Measurements from ENCODE around the gene GSS.

GSS gene

DNA sequence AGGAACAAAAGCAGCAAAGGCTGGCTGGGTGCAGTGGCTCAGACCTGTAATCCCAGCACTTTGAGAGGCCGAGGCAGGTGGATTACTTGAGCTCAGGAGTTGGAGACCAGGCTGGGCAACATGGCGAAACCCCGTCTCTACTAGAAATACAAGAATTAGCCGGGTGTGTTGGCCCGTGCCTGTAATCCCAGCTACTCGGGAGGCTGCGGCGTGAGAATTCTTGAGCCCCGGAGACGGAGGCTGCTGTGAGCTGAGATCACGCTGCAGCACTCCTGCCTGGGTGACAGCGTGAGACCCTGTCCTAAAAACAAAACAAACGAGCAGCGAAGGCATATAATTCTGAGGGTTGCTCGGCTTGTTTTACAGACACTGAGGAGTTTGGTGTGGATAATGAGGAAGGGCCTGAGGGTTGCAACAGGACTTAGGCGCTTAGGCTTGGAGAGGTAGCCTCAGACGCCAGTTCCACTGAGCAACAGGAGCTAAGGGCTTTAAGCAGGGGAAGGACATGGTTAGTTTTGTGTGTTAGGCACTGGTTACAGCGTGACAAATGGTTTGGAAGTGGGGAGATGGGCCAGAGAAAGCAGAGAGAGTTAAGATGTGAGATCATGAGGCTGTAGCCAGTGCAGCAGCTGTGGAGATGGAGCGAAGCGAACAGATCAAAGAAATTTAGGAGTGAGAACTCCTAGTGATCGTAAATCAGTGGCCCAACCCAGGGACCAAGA, 1.3 kb upstream of the GSS start:
- Histone ChIP-seq H3K27me3 (replicated peaks; ENCODE audit: control insufficient read depth, insufficient read depth, low read length, poor library complexity, severe bottlenecking) (no peaks in the 10 kb centered on the region), H3K4me3 (ENCODE audit: insufficient read depth, low read depth, low read length, poor library complexity, severe bottlenecking) (no peak overlapping the region), H3K36me3 (ENCODE audit: control insufficient read depth, insufficient read depth, low read length) (no peaks in the 10 kb centered on the region), H3K9me3 (ENCODE audit: control insufficient read depth, low read length) (no peaks in the 10 kb centered on the region), H3K27ac (ENCODE audit: insufficient read depth, low read length, poor library complexity, severe bottlenecking) (no peak overlapping the region), H3K4me1 (ENCODE audit: control insufficient read depth, insufficient read depth, low read length, poor library complexity, severe bottlenecking) (peaks cover 9% of the 10 kb centered on the region)
- no peak for DNase-seq

DNA sequence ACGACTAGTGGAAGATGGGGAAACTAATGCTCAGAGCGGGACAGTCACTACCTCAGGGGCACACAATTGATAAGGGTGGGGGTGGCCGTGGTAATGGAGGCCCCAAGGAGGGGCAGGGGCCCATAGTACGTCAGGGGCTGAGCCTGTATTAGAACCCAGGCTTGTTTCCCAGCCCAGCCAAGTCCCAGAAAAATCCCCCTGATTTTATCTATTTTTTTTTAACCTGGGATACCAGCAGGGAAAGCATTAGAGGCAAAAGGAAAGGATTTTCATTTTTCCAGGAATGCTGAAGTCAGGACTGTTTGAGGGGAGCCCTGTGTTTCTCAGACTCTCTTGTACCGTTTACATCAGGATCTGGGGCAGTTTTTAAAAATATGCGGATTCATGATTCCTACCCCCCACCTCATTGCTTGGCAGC, 444 bp upstream of the GSS start:
- Histone ChIP-seq H3K4me1 (ENCODE audit: control insufficient read depth, insufficient read depth, low read length, poor library complexity, severe bottlenecking) (peaks cover 9% of the 10 kb centered on the region), H3K27me3 (replicated peaks; ENCODE audit: control insufficient read depth, insufficient read depth, low read length, poor library complexity, severe bottlenecking) (no peaks in the 10 kb centered on the region), H3K27ac (ENCODE audit: insufficient read depth, low read length, poor library complexity, severe bottlenecking) (peak overlapping the region; percentile 66), H3K9me3 (ENCODE audit: control insufficient read depth, low read length) (no peaks in the 10 kb centered on the region), H3K4me3 (ENCODE audit: insufficient read depth, low read depth, low read length, poor library complexity, severe bottlenecking) (peak overlapping the region; percentile 77), H3K36me3 (ENCODE audit: control insufficient read depth, insufficient read depth, low read length) (no peaks in the 10 kb centered on the region)
- DNase-seq = no peak

DNA sequence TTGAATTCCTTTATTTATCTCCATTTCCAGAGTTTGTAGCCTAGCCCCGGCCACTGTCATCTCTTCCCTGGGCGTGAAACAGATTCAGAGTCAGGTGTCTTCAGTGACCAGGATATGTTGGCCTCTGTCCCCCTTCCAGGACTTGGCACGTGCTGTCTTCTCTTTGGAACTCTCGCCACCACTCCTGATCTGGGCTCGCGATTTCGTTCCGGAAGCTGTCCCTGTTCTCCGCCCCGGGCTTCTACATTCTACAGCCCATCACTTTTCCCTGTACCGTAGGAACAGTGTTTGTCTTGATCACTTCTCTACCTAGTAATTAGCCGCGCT, 739 bp downstream of the GSS start:
- H3K4me1 ChIP-seq (ENCODE audit: control insufficient read depth, insufficient read depth, low read length, poor library complexity, severe bottlenecking) = peaks cover 9% of the 10 kb centered on the region
- peaks cover 4% of the 10 kb centered on the region for H3K36me3 ChIP-seq (ENCODE audit: control insufficient read depth, insufficient read depth, low read length)
- no peaks in the 10 kb centered on the region for H3K9me3 ChIP-seq (ENCODE audit: control insufficient read depth, low read length)
- peak overlapping the region; percentile 77 for H3K4me3 ChIP-seq (ENCODE audit: insufficient read depth, low read depth, low read length, poor library complexity, severe bottlenecking)
- peak overlapping the region; percentile 66 for H3K27ac ChIP-seq (ENCODE audit: insufficient read depth, low read length, poor library complexity, severe bottlenecking)
- no peaks in the 10 kb centered on the region for H3K27me3 ChIP-seq (replicated peaks; ENCODE audit: control insufficient read depth, insufficient read depth, low read length, poor library complexity, severe bottlenecking)
- no peak for DNase-seq

DNA sequence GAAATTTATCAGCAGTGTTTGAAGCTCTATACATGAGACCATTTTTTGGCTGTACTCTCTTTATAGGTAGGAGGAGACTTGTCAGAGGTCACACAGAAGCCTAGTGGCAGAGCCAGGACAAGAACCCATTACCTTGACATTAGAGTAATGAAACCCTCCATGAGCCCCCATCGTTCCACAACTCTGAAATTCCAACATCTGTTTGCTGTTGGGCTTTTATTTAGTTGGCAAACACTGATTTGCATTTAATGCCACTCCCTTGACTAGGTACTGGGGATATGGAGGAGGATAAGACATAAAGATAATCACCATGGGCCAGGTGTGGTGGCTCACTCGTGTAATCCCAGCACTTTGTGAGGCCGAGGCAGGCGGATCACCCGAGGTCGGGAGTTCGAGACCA, 1.6 kb downstream of the GSS start:
- Histone ChIP-seq H3K27me3 (replicated peaks; ENCODE audit: control insufficient read depth, insufficient read depth, low read length, poor library complexity, severe bottlenecking) (no peaks in the 10 kb centered on the region), H3K4me3 (ENCODE audit: insufficient read depth, low read depth, low read length, poor library complexity, severe bottlenecking) (no peak overlapping the region), H3K27ac (ENCODE audit: insufficient read depth, low read length, poor library complexity, severe bottlenecking) (no peak overlapping the region), H3K36me3 (ENCODE audit: control insufficient read depth, insufficient read depth, low read length) (peaks cover 5% of the 10 kb centered on the region), H3K4me1 (ENCODE audit: control insufficient read depth, insufficient read depth, low read length, poor library complexity, severe bottlenecking) (peaks cover 9% of the 10 kb centered on the region), H3K9me3 (ENCODE audit: control insufficient read depth, low read length) (no peaks in the 10 kb centered on the region)
- DNase-seq = no peak

DNA sequence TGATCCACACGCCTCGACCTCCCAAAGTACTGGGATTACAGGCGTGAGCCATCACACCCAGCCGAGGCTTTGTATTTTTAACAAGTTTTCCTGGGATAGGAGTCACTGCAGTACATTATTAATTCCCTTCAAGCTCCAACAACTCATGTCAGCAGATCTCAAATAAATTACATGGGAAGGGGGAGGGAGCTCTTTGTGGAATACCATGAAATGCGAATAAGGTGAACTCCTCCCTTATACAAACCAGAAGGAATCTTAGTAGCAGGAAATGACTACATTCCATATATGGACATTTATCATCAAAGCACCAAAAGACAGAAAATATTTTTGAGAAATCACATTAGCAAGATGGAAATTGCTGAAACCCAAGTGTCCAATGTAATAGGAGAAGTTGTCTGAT, 2.9 kb downstream of the GSS start:
- Histone ChIP-seq H3K4me1 (ENCODE audit: control insufficient read depth, insufficient read depth, low read length, poor library complexity, severe bottlenecking) (peaks cover 9% of the 10 kb centered on the region), H3K9me3 (ENCODE audit: control insufficient read depth, low read length) (no peaks in the 10 kb centered on the region), H3K4me3 (ENCODE audit: insufficient read depth, low read depth, low read length, poor library complexity, severe bottlenecking) (no peak overlapping the region), H3K36me3 (ENCODE audit: control insufficient read depth, insufficient read depth, low read length) (peaks cover 5% of the 10 kb centered on the region), H3K27ac (ENCODE audit: insufficient read depth, low read length, poor library complexity, severe bottlenecking) (no peak overlapping the region), H3K27me3 (replicated peaks; ENCODE audit: control insufficient read depth, insufficient read depth, low read length, poor library complexity, severe bottlenecking) (no peaks in the 10 kb centered on the region)
- DNase-seq = no peak

DNA sequence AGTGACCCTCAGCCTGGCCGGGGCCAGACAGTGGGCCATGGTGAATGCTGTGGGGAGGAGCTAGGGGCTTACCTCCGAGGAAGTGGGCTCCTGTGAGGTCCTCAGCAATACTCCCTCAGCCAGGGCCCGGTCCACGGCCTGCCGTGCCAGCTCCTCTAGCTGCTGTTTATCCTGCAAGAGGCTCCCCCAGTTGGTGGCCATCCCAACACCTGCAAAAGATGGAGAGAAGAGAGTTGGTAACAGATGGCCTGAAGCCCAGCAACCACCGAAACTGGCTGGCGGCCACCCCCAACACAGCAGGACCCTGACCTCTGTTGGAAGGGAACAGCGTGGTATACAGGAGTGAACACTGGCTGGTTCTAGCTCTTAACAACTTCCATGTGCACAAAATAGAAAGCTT, 4.0 kb downstream of the GSS start:
- no peak for DNase-seq
- Histone ChIP-seq H3K27ac (ENCODE audit: insufficient read depth, low read length, poor library complexity, severe bottlenecking) (no peak overlapping the region), H3K27me3 (replicated peaks; ENCODE audit: control insufficient read depth, insufficient read depth, low read length, poor library complexity, severe bottlenecking) (no peaks in the 10 kb centered on the region), H3K36me3 (ENCODE audit: control insufficient read depth, insufficient read depth, low read length) (peaks cover 7% of the 10 kb centered on the region), H3K4me3 (ENCODE audit: insufficient read depth, low read depth, low read length, poor library complexity, severe bottlenecking) (no peak overlapping the region), H3K4me1 (ENCODE audit: control insufficient read depth, insufficient read depth, low read length, poor library complexity, severe bottlenecking) (peaks cover 9% of the 10 kb centered on the region), H3K9me3 (ENCODE audit: control insufficient read depth, low read length) (no peaks in the 10 kb centered on the region)

DNA sequence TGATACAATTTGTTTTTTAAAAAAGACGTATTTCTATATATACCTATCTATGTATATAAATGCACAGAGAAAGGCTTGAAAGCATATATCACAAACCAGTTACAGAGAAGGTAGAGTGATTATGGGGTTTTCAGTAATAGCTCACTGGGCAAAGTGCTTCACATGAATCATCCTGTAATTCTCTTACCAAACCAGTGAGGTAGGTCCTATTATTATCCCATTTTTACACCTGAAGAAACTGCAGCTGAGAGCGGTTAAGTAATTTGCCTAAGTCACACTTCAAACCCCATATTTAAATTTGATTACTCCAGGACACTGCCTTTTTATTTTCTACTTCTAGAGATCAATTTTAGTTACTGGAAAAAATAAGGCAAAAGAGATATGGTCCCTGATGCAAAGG, 4.4 kb downstream of the GSS start:
- DNase-seq = no peak
- Histone ChIP-seq H3K4me1 (ENCODE audit: control insufficient read depth, insufficient read depth, low read length, poor library complexity, severe bottlenecking) (peaks cover 7% of the 10 kb centered on the region), H3K27ac (ENCODE audit: insufficient read depth, low read length, poor library complexity, severe bottlenecking) (no peak overlapping the region)

DNA sequence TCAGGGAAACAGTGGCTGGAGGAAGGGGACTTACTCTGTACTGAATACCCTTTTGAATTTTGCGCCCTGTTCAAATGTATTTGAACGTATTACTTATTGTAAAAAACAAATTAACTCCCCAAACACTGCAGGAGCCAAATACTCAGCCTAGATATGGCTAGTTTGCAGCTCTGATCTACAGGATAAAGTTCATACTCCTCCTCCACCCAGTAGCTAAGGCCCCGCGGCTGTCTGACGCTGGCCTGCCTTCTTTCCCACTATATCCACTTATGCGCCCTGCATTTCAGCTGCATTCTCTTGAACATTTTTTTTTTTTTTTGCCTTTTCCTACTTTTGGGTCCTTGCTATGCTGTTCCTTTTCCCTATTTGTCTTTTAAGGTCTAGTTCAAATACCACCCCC, 6.5 kb downstream of the GSS start:
- no peaks in the 10 kb centered on the region for H3K9me3 ChIP-seq (ENCODE audit: control insufficient read depth, low read length)
- H3K4me1 ChIP-seq (ENCODE audit: control insufficient read depth, insufficient read depth, low read length, poor library complexity, severe bottlenecking) = no peaks in the 10 kb centered on the region
- H3K27ac ChIP-seq (ENCODE audit: insufficient read depth, low read length, poor library complexity, severe bottlenecking) = no peak overlapping the region
- no peak for DNase-seq
- H3K27me3 ChIP-seq (replicated peaks; ENCODE audit: control insufficient read depth, insufficient read depth, low read length, poor library complexity, severe bottlenecking) = no peaks in the 10 kb centered on the region
- H3K36me3 ChIP-seq (ENCODE audit: control insufficient read depth, insufficient read depth, low read length) = peaks cover 23% of the 10 kb centered on the region
- no peak overlapping the region for H3K4me3 ChIP-seq (ENCODE audit: insufficient read depth, low read depth, low read length, poor library complexity, severe bottlenecking)

More for the DNA sequence above, 4.4 kb downstream of the GSS start:
- Histone ChIP-seq H3K27me3 (replicated peaks; ENCODE audit: control insufficient read depth, insufficient read depth, low read length, poor library complexity, severe bottlenecking) (no peaks in the 10 kb centered on the region), H3K36me3 (ENCODE audit: control insufficient read depth, insufficient read depth, low read length) (peaks cover 10% of the 10 kb centered on the region), H3K4me3 (ENCODE audit: insufficient read depth, low read depth, low read length, poor library complexity, severe bottlenecking) (no peak overlapping the region), H3K9me3 (ENCODE audit: control insufficient read depth, low read length) (no peaks in the 10 kb centered on the region)

DNA sequence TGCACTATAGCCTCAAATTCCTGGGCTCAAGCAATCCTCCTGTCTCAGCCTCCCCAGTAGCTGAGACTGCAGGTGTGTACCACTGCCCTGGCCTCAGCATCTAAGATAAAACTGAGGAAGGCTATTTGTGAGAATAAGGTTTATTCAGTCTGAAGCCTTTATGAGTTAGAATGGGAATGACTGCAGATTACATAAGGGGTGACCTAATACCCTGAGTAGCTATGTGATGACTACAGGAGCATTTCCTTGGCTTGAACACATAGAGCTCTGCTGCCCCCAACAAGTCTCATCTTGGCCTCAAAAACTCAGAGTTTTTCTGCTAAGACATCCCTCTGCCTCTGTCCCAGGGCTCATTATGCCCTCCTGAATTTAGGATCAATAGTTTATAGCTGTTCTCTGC, 7.6 kb downstream of the GSS start:
- no peak for DNase-seq
- Histone ChIP-seq H3K27ac (ENCODE audit: insufficient read depth, low read length, poor library complexity, severe bottlenecking) (no peak overlapping the region), H3K9me3 (ENCODE audit: control insufficient read depth, low read length) (no peaks in the 10 kb centered on the region), H3K4me3 (ENCODE audit: insufficient read depth, low read depth, low read length, poor library complexity, severe bottlenecking) (no peak overlapping the region), H3K27me3 (replicated peaks; ENCODE audit: control insufficient read depth, insufficient read depth, low read length, poor library complexity, severe bottlenecking) (no peaks in the 10 kb centered on the region), H3K36me3 (ENCODE audit: control insufficient read depth, insufficient read depth, low read length) (peaks cover 33% of the 10 kb centered on the region), H3K4me1 (ENCODE audit: control insufficient read depth, insufficient read depth, low read length, poor library complexity, severe bottlenecking) (no peaks in the 10 kb centered on the region)

DNA sequence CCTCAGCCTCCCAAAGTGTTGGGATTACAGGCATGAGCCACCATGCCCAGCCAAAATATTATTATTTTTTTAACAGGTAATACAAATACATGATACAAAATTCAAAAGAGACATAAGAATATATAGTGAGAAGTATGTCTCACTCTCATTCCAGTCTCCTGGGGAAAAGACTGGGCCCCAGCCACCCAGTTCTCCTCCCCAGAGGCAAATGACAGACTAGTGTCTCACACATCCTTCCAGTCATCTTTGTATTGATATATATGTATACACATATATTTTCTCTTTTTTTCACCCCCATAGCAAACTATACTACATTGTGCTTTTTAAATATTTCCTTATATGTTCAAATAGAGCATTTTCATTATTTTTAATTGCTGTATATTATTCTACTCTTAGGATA, 8.3 kb downstream of the GSS start:
- Histone ChIP-seq H3K9me3 (ENCODE audit: control insufficient read depth, low read length) (no peaks in the 10 kb centered on the region), H3K27ac (ENCODE audit: insufficient read depth, low read length, poor library complexity, severe bottlenecking) (no peak overlapping the region), H3K4me1 (ENCODE audit: control insufficient read depth, insufficient read depth, low read length, poor library complexity, severe bottlenecking) (no peaks in the 10 kb centered on the region), H3K27me3 (replicated peaks; ENCODE audit: control insufficient read depth, insufficient read depth, low read length, poor library complexity, severe bottlenecking) (no peaks in the 10 kb centered on the region), H3K4me3 (ENCODE audit: insufficient read depth, low read depth, low read length, poor library complexity, severe bottlenecking) (no peak overlapping the region), H3K36me3 (ENCODE audit: control insufficient read depth, insufficient read depth, low read length) (peaks cover 37% of the 10 kb centered on the region)
- no peak for DNase-seq

All from effector memory CD4-positive, alpha-beta T cell (primary cell).